HG03103 (cell line): ENCODE data around the gene PDLIM5.
A peak's percentile ranks its signal among the peaks of the same experiment; 100 is the strongest.
"Not testable (repeated sequence)": the region's sequence is repeated elsewhere in the genome, so short reads cannot be mapped to it uniquely, and the experiment has no call there.

Experiments used
- ATAC-seq: cut with Tn5 transposase; IDR thresholded peaks from one replicate; pipeline ENCODE4 v1.9.1; 2021; ENCODE audit warnings: low read depth; ENCODE audit not compliant: unreplicated experiment

Gene PDLIM5

GRCh38 chr4:94582517-94582916 lies 130.8 kb downstream of the PDLIM5 start:
- ATAC-seq, result no peak

DNA sequence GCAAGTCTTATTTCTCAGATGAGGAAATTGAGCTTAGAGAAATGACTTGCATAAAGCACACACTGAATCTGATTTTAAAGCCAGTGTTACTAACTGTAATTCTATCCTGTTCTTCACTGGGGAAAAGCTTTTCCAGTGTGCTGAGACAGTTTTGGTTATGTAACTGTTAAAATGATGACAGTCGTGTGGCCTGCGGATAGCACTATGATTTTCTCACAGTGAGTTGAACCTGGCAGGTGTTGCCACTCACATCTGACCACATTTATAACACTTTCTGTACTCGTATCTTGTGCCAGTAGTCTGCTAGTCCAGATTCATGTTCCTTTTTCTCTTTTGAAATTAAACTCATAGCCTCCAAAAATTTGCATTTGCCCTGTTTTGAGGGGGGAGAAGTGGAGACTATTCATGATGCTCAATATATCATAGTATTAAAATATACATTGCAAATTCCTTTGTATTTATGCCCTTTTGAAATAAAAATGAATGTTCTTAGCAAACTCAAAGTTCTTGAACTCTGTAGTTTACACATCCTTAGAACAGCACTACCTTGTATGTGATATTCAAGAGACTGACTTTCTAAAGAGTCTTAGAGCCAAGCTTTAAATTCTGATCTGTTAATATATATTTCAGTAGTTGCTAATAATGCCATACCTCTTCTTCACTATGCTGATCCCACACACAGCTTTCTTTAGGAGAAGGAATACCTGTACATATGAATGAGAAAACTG lies 132.3 kb downstream of the PDLIM5 start:
- no peak for ATAC-seq

DNA sequence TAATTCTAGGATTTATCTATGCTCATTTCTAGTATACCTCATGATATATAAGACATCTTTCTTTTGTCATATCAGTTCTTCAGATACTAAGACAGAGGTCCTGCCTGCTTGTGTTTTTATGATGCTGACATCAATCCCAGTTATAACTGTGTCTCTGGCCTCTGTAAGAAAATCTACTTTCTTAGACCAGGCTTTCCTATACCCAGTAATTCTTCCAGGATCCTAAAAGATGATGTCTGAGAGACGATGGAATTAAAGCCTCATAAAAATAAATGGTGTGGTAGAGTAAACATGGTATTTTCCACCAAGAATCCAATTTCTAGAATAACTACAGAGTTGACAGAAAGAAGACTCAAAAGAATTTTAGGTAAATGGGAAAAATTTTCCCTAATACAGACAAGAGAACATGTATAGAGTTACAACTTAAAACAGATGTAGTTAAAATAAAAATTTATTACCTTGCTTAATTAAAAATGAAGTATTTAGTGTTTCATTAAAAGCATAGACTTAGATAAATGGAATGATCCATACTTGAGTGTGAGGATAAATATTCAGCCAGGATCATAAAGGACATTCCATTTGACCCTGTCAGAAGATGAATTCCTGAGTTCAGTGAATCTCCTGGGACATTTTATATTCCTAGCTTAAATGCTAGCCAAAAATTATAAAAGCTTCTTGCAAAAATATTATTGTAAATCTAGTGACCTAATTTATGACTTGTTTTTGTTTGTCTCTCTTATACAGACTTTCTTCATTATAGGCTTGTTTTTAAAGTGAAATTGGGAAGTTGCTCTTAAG lies 137.4 kb downstream of the PDLIM5 start:
- no peak for ATAC-seq

DNA sequence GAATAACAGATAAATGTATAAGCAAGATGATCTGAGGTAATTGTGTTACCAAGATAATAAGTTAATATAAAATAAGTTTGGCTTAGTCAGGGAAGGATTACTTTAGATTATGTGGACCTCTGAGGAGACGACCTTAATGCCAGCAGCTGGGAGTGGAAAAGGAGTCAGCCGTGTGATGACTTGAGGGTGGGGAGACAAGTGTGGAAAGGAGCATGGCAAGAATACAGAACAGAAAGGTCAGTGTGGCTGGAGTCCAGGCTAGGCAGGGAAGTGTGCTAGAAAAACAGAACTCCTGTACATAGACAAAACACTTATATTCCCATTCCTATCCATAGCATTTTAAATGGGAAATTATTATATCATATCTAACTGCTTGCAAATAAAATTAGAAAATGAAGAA lies 138.8 kb downstream of the PDLIM5 start:
- ATAC-seq, result no peak

- no peak for ATAC-seq
Measured at GRCh38 chr4:94591289-94591688, 139.5 kb downstream of the PDLIM5 start.

DNA sequence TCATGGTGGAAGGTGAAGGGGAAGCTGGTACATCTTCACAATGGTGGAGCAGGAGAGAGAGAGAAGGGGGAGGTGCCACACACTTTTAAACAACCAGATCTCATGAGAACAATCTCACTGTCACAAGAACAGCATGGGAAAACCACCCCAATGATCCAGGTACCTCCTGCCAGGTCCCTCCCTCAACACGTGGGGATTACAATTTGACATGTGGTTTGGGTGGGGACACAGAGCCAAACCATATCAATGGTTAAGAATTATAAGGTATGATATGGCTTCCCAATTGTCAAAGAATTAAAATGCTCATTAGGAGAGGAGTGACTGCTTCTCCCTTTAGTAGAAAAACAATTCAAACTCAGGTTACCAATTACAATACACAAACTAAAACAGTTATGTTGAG lies 143.3 kb downstream of the PDLIM5 start:
- no peak for ATAC-seq

DNA sequence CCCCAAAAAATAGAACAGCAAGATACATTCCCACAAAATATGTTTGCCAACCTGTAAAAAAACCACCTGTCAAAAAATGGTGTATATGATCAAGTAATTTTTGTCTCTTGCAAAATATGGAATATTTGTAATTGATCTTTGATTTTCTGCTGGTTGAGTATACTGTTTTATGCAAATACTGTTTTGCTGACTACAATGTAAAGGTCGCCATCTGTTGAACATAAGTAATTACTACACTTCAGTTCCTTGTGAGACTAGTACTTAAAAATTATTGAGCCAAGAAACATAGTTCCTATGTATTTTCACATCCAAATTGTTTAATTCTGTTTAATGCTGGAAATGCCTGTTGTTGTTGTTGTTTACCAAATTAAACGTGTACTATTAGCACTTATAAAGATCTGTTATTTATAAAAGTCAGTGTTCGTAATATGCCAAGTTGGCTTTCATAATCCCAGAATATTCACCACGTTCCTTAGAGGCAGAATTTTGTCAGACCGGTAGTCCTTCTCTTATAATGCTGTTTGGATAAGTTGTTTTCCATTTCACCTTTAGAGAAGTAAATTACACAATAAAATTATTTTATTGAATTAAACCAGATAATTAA lies 144.2 kb downstream of the PDLIM5 start:
- peak; percentile 78 for ATAC-seq

- ATAC-seq, result no peak
Measured at GRCh38 chr4:94598758-94599157, 147.0 kb downstream of the PDLIM5 start.

GRCh38 chr4:94603170-94603747 lies 151.5 kb downstream of the PDLIM5 start:
- no peak for ATAC-seq

- ATAC-seq, result no peak
Measured at GRCh38 chr4:94605241-94605805, 153.6 kb downstream of the PDLIM5 start.

GRCh38 chr4:94610145-94610544 lies 158.4 kb downstream of the PDLIM5 start:
- ATAC-seq, result no peak

DNA sequence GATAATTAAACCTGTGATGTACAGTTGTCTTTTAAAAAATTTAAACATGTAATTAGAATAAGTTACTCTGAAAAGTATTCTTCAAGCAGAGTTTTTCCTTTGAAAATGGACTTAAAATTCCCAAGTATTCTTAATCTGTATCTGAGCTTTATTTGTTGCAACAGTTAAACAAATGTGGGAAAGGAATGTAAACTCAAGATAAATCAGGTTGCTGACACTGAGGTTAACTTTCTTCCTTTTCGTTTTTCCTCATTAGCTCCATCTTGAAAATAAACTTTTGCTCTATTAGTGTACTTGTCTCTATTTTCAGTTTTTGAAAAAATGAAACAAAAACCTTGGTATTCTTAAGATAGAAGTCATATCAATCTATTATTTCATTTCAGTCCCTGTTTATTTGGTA lies 161.5 kb downstream of the PDLIM5 start:
- no peak for ATAC-seq

- ATAC-seq, result no peak
Measured at GRCh38 chr4:94615451-94615850, 163.7 kb downstream of the PDLIM5 start.

- peak; percentile 83 for ATAC-seq
Measured at GRCh38 chr4:94621491-94622080, 169.8 kb downstream of the PDLIM5 start.

DNA sequence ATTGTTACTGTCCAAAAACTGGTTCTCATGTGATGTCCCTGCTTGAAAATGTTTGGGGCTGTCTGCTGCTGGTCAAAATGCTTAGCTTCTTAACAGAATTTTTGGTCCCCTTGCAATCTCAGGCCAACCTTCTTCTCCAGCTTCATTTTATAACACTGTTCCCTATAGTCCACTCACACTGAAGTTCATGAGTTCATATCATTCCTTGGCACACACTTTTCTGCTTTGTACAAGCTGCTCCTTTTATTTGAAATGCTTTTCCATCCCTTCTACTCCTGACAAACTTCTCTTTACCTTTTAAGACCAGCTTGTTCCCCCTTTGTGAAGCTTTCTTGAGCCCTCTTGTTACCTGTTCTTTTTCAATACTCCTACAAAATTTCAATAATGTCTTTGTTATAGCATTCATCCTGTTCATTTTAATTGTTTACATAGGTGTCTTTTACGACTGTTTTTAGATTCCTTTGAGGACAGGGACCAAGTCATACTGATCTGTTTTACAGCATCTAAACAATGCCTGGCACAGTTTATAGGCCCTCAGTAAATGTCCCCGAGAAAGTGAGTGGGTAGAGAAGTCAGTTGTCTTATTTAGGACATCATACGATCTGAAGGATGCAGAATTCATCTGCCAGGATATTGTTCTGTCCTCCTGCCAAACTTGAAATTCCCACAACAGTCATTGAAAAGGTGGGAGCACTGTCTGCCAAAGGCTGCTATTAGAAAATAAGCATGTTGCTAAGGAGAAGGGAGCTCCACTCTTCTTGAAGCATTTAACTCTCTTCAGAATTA lies 171.6 kb downstream of the PDLIM5 start:
- no peak for ATAC-seq

DNA sequence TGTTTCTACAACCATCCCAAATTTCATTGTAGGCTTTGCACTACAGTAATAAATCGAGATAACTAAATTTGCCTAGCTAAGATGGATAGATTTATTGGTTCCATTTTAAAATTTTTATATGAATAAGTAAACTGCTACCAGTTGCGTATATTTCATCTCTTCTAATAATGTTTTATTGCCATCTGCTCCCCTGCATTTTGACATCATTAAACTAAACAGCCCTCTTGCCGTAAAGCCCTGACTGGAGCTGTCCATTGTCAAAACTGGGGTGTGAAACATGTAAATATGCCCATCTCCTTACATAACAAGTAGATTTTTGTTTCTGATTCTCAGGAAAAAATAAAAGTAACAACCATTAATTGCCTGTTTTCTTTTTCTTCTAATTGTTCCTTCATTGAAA lies 175.2 kb downstream of the PDLIM5 start:
- no peak for ATAC-seq

DNA sequence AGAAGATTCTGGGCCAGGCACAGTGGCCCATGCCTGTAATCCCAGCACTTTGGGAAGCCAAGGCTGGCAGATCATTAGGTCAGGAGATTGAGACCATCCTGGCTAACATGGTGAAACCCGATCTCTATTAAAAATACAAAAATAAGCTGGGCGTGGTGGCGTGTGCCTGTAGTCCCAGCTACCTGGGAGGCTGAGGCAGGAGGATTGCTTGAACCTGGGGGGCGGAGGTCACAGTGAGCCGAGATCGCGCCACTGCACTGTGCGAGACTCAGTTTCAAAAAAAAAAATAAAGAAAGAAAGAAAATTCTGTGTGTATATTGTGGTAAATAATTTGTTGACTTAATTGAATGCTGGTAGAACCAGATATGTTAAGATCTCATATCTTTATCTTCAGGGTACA lies 177.3 kb downstream of the PDLIM5 start:
- ATAC-seq, result not testable (repeated sequence)

GRCh38 chr4:94629837-94630236 lies 178.1 kb downstream of the PDLIM5 start:
- ATAC-seq, result no peak

GRCh38 chr4:94634271-94634670 lies 182.5 kb downstream of the PDLIM5 start:
- no peak for ATAC-seq

GRCh38 chr4:94635177-94635576 lies 183.4 kb downstream of the PDLIM5 start:
- ATAC-seq, result no peak
